HG02981 (cell line): ENCODE measurements around the gene PSD4.
A peak's percentile ranks its signal among the peaks of the same experiment; 100 is the strongest.

Experiments used
- ATAC-seq: cut with Tn5 transposase; IDR thresholded peaks from one replicate; pipeline ENCODE4 v1.9.1; 2021; ENCODE audit warnings: mild to moderate bottlenecking, moderate library complexity; ENCODE audit not compliant: unreplicated experiment

PSD4 gene

DNA sequence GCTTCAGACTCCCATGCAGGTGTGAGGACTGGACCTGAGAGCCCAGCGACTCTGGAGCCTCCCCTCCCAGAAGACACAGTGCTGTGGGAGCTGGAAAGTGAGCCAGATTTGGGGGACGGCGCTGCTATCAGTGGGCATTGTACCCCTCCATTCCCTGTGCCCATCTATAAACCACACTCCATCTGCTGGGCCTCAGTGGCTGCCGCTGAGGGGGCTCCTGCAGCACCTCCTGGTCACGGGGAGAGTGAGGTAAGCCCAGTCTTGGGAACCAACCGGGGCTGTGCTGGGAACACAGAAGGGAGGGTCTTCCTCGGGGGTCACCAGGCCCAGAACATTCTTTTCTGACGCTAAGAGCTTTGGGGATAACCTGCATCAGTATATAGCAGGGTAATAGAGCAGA, 9.5 kb downstream of the PSD4 start:
- no peak for ATAC-seq

DNA sequence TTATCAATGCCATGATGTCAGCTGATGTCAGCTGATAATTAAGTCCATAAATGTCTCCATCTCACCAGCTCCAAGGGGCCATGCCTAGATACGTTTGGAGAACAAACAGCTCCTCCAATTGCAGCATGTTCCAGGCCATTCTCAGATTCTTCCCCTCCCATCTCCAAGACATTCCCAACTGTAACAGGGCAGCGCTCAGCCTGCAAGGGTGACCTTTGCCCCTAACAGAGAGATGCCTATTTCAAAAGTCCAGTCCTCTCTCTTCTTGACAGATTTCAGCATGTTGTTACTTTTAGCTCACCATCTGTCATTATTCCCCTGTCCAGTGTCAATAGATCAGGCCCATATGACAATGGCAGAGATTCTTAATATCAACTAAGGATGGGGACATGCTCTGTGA, 9.9 kb downstream of the PSD4 start:
- no peak for ATAC-seq

DNA sequence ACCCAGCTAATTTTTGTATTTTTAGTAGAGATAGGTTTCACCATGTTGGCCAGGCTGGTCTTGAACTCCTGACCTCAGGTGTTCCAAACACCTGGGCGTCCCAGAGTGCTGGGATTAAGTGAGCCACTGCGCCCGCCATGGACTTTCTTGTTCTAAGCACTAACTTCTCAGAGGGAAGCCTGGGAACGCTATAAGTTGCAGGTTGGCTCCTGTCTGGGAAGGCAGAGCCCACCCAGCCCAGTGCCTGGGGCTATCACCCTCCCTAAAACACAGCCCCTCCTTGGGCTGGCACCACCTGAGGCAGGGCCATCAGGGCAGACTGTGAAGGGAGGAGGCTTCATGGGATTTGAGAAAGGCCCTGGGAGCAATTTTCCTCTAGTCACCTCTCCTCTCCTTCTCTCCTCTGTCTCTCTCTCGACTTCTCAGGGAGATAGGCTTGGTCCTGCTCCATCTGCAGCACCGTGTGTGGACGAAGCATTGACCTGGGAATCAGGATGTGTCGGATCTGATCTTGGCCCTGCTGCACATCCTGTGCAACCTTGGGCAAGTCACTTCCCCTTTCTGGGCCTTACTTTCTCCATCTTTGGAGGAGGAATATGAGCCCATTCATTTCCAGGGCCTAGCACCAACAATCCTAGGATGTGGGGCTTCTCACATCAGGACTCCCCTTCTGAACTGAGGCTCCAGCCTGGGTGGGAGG, 10.9 kb downstream of the PSD4 start:
- no peak for ATAC-seq

DNA sequence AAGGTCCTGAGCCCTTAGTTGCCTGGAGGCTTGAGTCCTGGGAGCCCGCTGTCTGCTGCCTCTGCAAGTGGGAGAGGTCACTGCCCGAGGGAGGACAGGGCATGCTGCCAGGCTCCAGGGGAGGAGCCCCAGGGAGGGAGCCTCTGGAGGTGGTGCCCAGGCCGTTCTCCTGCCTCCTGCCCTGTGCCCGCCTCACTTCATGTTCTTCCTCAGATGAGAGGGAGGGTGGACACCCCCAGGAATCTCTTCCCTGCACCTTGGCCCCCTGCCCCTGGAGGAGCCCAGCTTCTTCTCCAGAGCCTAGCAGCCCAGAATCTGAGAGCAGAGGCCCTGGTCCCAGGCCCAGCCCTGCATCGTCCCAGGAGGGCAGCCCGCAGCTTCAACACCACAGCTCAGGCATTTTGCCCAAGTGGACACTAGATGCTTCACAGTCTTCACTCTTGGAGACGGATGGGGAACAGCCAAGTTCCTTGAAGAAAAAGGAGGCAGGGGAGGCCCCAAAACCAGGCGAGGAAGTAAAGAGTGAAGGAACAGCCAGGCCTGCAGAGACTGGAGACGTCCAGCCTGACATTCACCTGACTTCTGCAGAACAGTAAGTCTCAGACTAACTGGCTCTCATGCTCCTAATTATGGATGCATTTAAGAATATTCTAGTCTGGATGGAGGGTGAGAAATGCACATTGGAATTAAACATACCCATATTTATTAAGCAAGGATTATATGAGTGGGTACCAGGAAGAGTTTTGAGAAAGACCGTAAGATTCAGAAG, 12.1 kb downstream of the PSD4 start:
- no peak for ATAC-seq

DNA sequence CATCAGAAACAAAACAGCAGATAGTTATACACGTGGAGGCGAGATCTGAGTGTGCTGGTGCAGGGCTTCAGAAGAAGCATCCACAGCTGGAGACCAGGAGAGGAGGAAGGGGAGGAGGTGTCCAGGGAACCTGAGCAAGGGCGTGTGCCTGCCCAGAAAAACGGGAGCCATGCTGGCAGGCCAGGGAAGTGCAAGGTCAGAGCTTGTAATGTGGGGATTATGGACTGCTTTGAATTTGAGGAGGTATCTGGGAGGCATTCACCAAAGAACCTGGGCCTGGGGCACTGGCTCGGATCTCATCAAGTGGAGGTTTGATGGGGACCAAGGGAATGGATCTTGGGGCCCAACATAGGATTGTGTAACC, 12.6 kb downstream of the PSD4 start:
- ATAC-seq = no peak

DNA sequence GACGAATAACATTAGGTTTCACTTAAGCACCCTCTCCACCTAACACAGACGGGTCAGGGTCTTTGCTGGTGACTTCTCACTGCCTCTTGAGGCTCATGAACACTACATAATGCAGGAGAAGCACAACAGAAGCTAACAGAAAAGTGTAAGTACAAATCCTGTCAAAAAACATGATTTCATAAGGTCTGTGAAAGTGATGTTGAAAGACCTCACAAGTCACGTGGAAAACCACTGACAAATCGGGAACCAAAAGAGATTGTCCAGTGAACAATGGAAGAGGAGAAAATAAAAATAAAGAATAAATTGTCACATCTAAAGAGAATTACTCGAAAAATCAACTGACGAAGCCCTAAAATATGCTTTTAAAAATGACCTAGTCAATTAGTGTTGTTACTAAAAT, 14.0 kb downstream of the PSD4 start:
- ATAC-seq = no peak

DNA sequence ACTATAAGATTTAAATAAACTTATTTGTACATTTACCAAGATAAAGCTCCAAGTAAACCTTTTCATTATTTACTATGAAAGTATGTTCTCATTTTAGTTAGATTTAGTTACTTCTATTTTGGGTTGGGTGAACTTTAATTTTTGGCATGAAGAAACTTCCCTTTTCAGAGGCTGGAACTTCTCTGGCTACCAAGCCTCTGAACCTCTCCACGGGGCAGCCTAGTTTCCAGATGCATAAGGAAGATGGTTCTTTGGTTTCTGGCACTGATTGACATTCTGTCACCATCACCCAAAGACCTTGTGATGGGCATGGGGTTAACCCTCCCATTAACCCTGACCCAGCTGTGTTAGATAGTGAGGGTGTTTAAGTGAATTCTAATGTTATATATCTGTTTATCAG, 17.1 kb downstream of the PSD4 start:
- ATAC-seq = no peak

DNA sequence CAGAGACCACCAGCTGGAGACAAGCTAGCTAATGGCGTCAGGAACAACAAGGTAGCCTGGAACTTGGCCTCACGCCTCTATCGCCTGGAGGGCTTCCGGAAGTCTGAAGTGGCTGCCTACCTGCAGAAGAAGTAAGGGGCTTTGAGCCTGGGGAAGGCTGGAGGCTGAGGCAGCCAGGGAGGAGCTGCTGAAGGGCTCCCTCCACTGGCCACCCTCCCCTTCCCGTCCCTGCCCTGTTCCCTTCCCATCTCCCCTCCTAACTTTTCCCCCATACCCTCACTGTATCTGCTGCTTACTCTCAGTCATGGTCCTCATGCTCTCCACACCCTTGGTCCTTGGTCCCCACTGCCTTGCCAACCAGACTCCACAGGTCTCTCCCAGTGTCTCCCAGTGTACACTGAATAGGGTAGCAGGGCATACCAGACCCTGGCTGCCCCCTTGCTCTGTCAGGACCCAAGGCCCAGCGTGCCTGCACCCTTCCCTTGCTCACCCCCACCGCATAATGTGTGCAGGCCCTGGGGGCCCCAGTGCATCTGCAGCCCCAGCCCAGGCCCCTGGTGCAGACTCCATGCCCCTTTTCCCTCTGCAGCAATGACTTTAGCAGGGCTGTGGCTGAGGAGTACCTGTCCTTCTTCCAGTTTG, 18.8 kb downstream of the PSD4 start:
- ATAC-seq = no peak

DNA sequence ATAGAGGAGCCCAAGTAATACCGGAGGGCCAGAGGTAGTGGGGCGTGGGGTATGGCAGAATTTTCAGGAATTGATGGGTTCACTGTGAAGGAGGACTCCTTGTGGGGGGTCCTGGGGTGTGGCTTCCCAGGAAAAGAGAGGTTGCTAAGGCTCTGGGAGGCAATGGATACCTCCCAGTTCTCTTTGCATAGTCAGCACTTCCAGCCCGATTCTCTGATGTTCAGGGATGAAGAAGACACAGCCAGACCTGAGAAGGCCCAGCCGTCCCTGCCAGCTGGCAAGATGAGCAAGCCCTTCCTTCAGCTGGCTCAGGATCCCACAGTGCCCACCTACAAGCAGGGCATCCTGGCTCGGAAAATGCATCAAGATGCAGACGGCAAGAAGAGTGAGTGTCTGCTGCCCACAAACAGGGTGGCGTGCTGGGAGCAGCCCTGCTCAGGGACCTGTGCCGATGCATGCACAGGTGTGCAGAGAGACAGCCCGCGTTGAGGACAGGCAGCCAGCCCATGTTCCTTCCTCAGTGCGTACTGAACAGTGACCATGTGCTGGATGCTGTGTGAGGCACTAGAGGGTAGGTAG, 22.2 kb downstream of the PSD4 start:
- no peak for ATAC-seq

DNA sequence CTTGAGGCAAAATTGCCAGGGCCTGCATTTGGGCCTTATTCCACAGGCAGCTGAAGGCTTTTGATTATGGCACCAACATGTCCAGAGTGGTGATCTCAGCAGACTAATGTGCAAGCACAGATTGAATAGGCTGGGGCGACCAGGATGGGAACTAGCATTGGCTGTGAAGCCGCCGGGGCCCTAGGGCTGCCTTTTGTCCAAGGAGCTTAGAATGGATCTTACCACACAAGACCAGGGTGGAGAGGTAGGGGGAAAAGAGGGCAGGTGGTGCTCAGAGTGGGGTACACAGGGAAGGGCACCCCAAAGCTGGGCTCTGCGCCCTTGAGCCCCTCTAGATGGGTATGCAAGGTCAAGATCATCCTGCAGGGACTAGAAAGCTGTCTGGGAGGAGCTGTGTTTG, 23.1 kb downstream of the PSD4 start:
- ATAC-seq = no peak

DNA sequence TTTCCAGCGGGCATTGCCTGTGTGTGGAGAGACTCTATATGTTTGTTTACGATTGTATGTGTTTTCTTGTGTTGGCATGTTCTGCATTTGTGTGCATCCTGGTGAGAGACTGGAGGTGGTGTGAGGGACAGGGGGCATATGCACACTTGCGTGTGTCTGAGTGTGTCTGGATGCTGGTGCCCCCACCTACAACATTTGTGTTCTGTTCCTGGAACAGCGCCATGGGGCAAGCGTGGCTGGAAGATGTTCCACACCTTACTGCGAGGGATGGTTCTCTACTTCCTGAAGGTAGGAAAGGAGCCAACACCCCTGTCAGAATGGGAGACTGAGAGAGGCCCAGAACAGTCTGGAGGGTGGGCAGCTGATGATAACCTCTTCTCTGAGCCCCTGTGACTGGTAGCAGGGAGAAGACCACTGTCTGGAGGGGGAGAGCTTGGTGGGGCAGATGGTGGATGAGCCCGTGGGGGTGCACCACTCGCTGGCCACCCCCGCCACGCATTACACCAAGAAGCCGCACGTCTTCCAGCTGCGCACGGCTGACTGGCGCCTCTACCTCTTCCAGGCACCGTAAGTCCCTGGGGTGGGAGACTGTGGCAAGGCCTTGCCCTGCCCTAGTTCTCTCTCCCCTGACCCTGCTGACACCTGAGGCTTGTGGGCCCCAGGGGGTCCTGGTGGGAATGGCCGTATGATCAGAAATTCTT, 23.7 kb downstream of the PSD4 start:
- ATAC-seq = no peak

DNA sequence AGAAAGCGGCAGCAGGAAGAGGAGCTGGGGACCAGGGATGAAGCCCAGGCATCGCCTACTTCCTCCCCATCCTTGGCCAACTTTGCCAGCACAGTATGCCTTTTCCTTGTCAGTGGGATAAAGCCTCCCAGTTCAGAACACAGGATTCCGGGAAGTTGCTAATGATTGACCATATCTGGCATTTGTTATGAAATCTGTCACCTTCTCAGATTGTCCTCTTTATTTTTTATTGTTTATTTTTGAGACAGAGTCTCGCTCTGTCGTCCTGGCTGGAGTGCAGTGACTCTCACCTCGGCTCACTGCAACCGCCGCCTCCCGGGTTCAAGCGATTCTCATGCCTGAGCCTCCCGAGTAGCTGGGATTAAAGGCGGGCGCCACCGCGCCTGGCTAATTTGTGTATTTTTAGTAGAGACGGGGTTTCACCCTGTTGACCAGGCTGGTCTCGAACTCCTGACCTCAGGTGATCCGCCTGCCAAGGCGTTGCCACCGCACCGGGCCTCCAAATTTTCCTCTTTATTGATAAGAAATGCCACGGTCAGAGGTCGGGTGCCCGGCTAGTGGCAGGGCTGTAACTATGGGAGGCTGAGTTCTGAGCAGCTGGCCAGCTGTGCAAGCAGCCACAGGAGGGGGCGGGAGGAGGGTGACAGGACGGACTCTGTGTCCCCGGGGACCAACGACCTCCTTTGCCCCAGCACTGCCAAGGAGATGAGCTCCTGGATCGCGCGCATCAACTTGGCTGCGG, 24.4 kb downstream of the PSD4 start:
- ATAC-seq = no peak

DNA sequence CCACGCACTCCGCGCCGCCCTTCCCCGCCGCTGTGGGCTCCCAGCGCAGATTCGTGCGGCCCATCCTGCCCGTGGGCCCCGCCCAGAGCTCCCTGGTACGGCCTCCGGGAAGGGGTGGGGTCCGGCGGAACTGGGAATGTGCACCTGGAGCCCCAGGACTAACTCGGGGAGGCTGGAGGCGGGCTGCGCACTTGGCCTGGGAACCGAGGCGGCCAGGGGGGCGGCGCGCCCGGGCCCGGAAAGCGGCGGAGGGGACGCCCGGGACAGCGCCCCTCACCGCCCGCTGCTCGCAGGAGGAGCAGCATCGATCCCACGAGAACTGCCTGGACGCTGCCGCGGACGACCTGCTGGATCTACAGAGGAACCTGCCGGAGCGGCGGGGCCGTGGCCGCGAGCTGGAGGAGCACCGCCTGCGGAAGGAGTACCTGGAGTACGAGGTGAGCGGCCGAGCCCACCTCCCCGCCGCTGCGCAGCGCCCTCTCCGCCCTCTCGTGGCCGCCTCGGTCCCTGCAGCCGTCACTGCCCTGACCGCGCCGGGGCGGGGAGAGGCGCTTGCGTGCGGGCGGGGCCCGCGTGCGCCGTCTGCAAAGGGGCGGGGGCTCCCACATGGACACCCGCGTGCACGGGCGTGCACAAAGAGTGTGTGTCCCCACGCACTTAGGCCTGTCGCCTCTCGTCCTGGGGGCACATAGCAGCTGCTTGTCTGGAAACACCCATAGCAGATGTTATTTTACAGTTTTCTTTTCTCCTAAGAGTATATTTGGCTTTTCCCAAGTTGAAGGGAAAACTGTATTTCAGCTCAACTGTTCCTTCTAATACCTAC, 25.2 kb downstream of the PSD4 start:
- peak; percentile 80 for ATAC-seq

DNA sequence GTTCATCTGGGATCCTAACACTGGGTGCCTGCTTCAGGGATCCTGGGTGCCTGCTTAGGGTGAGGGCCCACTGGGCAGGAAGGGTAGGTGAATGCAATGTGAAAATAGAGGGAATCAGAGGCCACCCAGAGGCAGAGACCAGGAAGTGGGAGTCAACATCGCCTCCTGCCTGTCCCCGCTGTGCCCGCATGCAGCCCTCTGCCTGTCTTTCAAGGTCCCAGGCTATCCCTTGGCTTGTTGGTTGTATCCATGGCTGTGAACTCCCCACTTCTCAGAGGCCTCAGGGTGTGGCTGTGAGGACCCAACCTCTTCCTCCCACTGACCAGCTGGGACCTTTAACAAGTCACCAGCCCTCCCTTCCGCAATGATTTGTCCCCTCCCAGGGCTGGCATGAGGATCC, 26.5 kb downstream of the PSD4 start:
- no peak for ATAC-seq

DNA sequence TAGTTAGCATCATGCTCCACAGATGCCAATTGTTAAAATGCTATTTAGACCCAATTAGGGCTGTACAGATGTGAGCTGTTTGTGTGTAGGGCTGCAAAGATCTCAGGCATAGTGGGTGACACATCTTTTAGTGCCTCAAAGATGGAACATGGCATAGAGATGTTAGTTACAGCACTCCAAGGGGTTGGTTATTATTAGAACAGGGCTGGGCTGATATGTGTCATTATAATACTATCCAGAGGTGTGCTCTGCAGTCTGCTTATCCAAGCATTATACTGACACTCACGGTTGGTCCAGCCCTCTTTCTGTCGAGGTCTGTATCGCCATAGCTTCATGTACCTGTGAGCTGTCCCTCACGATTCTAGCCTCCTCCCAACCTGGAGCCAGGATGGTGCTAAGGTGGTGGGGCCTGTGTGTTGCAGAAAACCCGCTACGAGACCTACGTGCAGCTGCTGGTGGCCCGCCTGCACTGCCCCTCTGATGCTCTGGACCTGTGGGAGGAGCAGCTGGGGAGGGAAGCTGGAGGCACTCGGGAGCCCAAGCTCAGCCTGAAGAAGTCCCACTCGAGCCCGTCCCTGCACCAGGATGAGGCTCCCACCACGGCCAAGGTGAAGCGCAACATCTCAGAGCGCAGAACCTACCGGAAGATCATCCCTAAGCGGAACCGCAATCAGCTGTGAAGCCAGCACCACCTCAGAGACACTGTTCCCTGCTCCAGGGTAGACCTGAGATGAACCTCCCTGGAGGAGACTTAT, 27.1 kb downstream of the PSD4 start:
- no peak for ATAC-seq

DNA sequence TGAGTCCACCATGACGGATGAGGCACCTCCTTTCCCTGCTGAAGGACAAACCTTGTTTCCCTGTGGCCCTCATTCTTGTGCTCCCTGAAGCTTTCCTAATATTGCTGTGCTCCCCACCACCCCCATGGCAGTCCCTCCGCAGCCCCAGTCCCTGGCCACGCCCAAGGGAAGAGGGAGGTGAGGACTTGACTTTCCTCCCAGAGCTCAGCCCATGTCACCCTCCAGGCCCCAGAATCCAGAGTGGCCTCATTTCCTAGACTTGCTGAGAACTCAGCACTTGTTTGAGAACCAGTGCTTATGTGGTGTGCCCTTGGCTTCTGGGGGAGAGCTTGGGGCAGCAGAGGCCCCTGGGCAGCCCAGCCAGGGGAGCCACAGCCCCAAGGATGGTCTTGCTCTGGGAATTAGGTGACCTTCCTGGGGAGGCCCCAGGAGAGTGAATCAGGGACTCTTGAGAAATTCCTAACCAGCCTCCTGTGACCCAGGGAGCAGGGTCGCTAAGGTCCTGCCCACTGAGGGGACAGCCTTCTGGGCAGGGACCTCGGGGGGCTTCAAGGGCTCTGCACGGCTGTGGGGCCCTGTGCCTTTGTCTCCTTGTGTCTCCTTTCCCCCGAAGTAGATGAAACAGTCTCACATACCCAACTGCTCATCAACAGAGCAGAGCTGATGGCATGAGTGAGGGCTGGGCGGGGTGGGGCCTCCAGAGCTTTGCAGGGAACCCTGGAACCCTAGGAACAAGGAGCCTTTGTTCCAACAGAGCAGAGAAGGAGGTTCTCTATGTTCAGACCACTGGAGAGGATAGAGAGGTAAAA, 27.9 kb downstream of the PSD4 start:
- ATAC-seq = no peak

DNA sequence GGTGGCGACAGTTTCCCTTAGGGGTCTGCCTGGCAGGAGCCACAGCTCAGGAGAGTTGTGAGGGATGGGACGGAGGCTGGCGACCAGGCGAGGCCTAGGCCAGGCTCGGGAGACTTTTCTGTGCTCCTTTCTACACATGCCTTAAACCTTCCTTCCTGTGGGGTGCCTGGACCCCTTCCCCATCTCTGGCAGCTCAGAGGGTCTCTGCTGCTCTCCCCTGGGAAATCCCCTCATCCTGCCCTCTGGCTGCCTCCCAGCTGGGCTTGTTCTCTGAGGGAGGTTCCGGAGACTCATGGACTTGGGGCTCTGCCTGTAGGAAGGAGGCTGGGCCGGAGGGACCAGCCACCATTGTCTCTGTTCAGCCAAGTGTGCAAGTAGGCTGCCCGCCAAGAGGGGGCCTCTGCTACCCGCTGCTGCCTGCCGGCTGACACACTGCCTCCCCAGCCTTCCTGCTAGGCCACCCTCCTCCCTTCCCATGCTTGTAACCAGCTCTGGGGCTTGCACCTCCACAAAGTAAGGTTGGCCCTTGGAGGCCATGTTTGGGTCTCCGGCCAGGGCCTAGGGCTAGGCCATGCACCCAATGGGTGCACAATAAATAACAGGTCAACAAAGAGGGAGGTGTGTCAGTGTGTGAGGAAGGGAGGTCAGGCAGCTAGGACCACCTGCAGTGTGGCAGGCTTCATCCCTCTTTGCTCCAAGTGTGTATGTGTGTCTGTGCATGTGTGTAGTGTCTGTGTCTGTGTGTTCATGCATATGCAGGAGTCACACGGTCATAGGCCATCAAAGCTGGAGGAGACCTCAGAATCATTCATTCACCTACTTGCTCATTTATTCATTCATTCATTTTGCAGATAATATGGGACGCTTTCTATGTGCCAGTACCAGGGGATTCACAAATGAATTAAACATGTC, 28.8 kb downstream of the PSD4 start:
- no peak for ATAC-seq
